KMS-11 (cell line): ENCODE measurements around the gene C16orf95.

Experiments used
- H2AFZ ChIP-seq: fragments of 200-600 bp; sonication (generic); 2 replicates; pipeline ENCODE4 v1.6.1; 2016; ENCODE audit warnings: antibody characterized with exemption, mixed run types, low read depth
- H3K27ac ChIP-seq: fragments of 200-600 bp; sonication (generic); 2 replicates; pipeline ENCODE4 v1.6.1; 2016; ENCODE audit warnings: mild to moderate bottlenecking, mixed run types
- H3K27me3 ChIP-seq: fragments of 200-600 bp; sonication (generic); 2 replicates; pipeline ENCODE4 v1.6.1; 2017; ENCODE audit warnings: mild to moderate bottlenecking, low read depth, mixed run types, moderate library complexity; ENCODE audit not compliant: insufficient read depth
- H3K36me3 ChIP-seq: fragments of 200-600 bp; sonication (generic); 2 replicates; pipeline ENCODE4 v1.6.1; 2017; ENCODE audit warnings: mild to moderate bottlenecking, mixed run types; ENCODE audit not compliant: insufficient read depth
- H3K4me1 ChIP-seq: fragments of 200-600 bp; sonication (generic); 2 replicates; pipeline ENCODE4 v1.6.1; 2016; ENCODE audit warnings: mild to moderate bottlenecking, low read depth, mixed run types; ENCODE audit not compliant: poor library complexity, severe bottlenecking
- H3K4me2 ChIP-seq: fragments of 200-600 bp; sonication (generic); 2 replicates; pipeline ENCODE4 v1.7.0; 2016; ENCODE audit warnings: mild to moderate bottlenecking, mixed run types
- H3K4me3 ChIP-seq: fragments of 200-600 bp; sonication (generic); IDR thresholded peaks from 2 replicates; pipeline ENCODE4 v1.6.1; 2017; ENCODE audit warnings: low read depth, low read length, mixed read lengths; ENCODE audit not compliant: insufficient read depth
- H3K79me2 ChIP-seq: fragments of 200-600 bp; sonication (generic); 2 replicates; pipeline ENCODE4 v1.6.1; 2016; ENCODE audit warnings: low read depth, mixed run types; ENCODE audit not compliant: insufficient read depth
- H3K9ac ChIP-seq: fragments of 200-600 bp; sonication (generic); 2 replicates; pipeline ENCODE4 v1.6.1; 2016; ENCODE audit warnings: mild to moderate bottlenecking, mixed run types
- H4K20me1 ChIP-seq: fragments of 200-600 bp; sonication (generic); 2 replicates; pipeline ENCODE4 v1.6.1; 2016; ENCODE audit warnings: mild to moderate bottlenecking, mixed run types; ENCODE audit not compliant: insufficient read depth
- CTCF ChIP-seq: fragments of 200-600 bp; sonication (generic); conservative IDR thresholded peaks from 2 replicates; pipeline ENCODE4 v1.6.1; 2017; ENCODE audit warnings: low read depth, mild to moderate bottlenecking, antibody characterized with exemption, low read length, moderate library complexity, mixed read lengths

Gene C16orf95

GRCh38 chr16:87303962-87304521, 13.2 kb downstream of the C16orf95 start:
- TF ChIP-seq CTCF = no peak
- H3K4me3 ChIP-seq = no peak overlapping the region
- no peak overlapping the region for H2AFZ ChIP-seq
- H3K27ac ChIP-seq = no peak overlapping the region
- H3K27me3 ChIP-seq = no peaks in the 10 kb centered on the region
- no peaks in the 10 kb centered on the region for H4K20me1 ChIP-seq
- no peak overlapping the region for H3K9ac ChIP-seq
- no peaks in the 10 kb centered on the region for H3K79me2 ChIP-seq
- no peaks in the 10 kb centered on the region for H3K36me3 ChIP-seq
- no peak overlapping the region for H3K4me2 ChIP-seq
- no peaks in the 10 kb centered on the region for H3K4me1 ChIP-seq

GRCh38 chr16:87303431-87303930, 13.7 kb downstream of the C16orf95 start:
- no peak overlapping the region for H3K4me3 ChIP-seq
- no peak overlapping the region for H3K4me2 ChIP-seq

GRCh38 chr16:87298857-87299465, 18.2 kb downstream of the C16orf95 start:
- H4K20me1 ChIP-seq = no peaks in the 10 kb centered on the region
- H3K36me3 ChIP-seq = no peaks in the 10 kb centered on the region
- H3K4me2 ChIP-seq = no peak overlapping the region
- H2AFZ ChIP-seq = no peak overlapping the region
- no peak overlapping the region for H3K27ac ChIP-seq
- TF ChIP-seq CTCF = no peak
- H3K4me3 ChIP-seq = no peak overlapping the region
- no peaks in the 10 kb centered on the region for H3K4me1 ChIP-seq
- H3K27me3 ChIP-seq = no peaks in the 10 kb centered on the region
- H3K9ac ChIP-seq = no peak overlapping the region
- H3K79me2 ChIP-seq = no peaks in the 10 kb centered on the region

More at GRCh38 chr16:87303431-87303930, 13.7 kb downstream of the C16orf95 start:
- H3K9ac ChIP-seq = no peak overlapping the region
- H3K79me2 ChIP-seq = no peaks in the 10 kb centered on the region
- TF ChIP-seq CTCF = no peak
- H3K27ac ChIP-seq = no peak overlapping the region
- no peaks in the 10 kb centered on the region for H3K27me3 ChIP-seq
- H4K20me1 ChIP-seq = no peaks in the 10 kb centered on the region
- H3K36me3 ChIP-seq = no peaks in the 10 kb centered on the region
- H3K4me1 ChIP-seq = no peaks in the 10 kb centered on the region
- H2AFZ ChIP-seq = no peak overlapping the region

GRCh38 chr16:87297918-87298631, 19.1 kb downstream of the C16orf95 start:
- H3K4me3 ChIP-seq = no peak overlapping the region
- no peak overlapping the region for H2AFZ ChIP-seq
- no peaks in the 10 kb centered on the region for H4K20me1 ChIP-seq
- H3K27me3 ChIP-seq = no peaks in the 10 kb centered on the region
- no peak overlapping the region for H3K4me2 ChIP-seq
- H3K79me2 ChIP-seq = no peaks in the 10 kb centered on the region
- no peaks in the 10 kb centered on the region for H3K36me3 ChIP-seq
- no peaks in the 10 kb centered on the region for H3K4me1 ChIP-seq
- H3K27ac ChIP-seq = no peak overlapping the region
- TF ChIP-seq CTCF = peak; percentile 61
- H3K9ac ChIP-seq = no peak overlapping the region
